Breast epithelium (tissue), 3 donors: ENCODE measurements around the gene SLAMF8.

Experiments used
- CTCF ChIP-seq, 3 donors: fragments of 450-650 bp; IDR thresholded peaks; one replicate each; pipeline ENCODE4 v1.5.1; 2016 to 2017; ENCODE audit warnings: antibody characterized with exemption in 3 of 3, mild to moderate bottlenecking in 3 of 3, moderate library complexity in 3 of 3
- POLR2A ChIP-seq: fragments of 450-650 bp; IDR thresholded peaks from one replicate; pipeline ENCODE4 v1.6.1; 2016; ENCODE audit warnings: antibody characterized with exemption, mild to moderate bottlenecking, moderate library complexity

GRCh38 chr1:159841749-159842148 is 15.1 kb downstream of the SLAMF8 start:
- TF ChIP-seq POLR2A (no peak), CTCF (IDR thresholded peaks at IDR 0.05) (no peak)
